ENCODE measurements around the gene SMYD3. TPM values are rescaled to one million over a fixed set of nuclear protein-coding genes. Genes with fewer than 3 reads are reported as not detected.

The SMYD3 gene
- total and polyA plus RNA-seq, 8 donors: 20.4 to 35.1 (median 24.3) TPM

DNA sequence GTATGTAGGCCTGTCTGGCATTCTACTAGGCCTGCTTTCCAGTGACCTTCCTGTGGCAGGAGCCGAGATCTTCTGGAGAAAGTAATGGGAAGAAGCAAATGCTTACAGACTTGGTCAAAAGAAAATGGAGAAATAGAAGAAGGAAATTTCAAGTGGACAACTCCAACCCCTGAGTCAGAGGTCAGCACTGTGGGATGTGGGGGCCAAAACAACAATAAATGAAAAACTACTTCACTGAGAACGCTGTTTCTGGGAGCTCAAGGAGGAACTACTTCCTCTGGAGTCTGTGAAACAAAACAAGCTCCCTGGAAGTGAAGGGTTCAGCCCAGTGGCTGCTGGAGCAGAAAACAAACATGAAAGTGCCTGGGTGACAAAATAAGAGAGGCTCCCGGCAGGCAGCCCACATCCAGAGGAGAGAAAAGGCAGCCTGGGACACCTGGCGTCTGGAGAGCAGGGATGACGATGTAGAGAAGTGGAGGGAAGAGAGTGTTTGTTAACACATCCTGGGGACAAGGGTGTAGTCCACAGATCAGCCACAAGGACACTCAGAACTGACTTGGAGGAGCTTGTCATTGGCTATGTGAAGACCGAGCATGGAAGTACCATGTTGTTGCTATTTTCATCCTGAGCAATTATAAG is 355.2 kb downstream of the SMYD3 start:
- peaks cover 0 to 29% of the 10 kb centered on the region in 2 donors for H3K4me1 ChIP-seq
- no peak overlapping the region for H3K4me3 ChIP-seq
- DNase-seq (no peak), ATAC-seq (peak; percentile 71)
- H3K36me3 ChIP-seq: no peaks in the 10 kb centered on the region
- TF ChIP-seq, protein P1, sequence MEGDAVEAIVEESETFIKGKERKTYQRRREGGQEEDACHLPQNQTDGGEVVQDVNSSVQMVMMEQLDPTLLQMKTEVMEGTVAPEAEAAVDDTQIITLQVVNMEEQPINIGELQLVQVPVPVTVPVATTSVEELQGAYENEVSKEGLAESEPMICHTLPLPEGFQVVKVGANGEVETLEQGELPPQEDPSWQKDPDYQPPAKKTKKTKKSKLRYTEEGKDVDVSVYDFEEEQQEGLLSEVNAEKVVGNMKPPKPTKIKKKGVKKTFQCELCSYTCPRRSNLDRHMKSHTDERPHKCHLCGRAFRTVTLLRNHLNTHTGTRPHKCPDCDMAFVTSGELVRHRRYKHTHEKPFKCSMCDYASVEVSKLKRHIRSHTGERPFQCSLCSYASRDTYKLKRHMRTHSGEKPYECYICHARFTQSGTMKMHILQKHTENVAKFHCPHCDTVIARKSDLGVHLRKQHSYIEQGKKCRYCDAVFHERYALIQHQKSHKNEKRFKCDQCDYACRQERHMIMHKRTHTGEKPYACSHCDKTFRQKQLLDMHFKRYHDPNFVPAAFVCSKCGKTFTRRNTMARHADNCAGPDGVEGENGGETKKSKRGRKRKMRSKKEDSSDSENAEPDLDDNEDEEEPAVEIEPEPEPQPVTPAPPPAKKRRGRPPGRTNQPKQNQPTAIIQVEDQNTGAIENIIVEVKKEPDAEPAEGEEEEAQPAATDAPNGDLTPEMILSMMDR (IDR thresholded peaks at IDR 0.05): no peak
- peak overlapping the region in 1 of 2 donors; percentile 21 for H3K27ac ChIP-seq
- H3K9me3 ChIP-seq: peaks cover 0 to 7% of the 10 kb centered on the region in 2 donors
- H3K27me3 ChIP-seq: no peaks in the 10 kb centered on the region
- intact Hi-C loops (cut with DNase I): no loop called here

DNA sequence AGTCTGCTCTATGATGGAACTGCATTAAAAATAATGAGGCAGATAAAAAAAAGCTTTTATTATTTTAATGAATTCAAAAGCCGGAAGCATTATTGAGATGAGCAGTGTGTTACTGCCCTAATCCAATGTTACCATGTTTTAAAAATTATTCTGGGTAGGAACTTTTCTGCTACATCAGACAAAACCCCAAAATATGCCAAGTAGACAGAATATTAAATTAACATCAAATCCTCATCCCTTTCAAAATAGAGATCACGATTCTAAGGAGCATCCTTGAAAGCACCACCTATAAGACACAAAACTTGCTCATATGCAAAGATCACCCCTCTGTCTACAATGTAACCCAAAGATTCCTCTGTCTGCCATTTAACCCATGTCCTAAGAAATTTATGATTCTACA is 357.5 kb downstream of the SMYD3 start:
- no peak for ATAC-seq
- Histone ChIP-seq H3K4me3 (no peak overlapping the region), H3K4me1 (peaks cover 0 to 14% of the 10 kb centered on the region in 2 donors), H3K36me3 (no peaks in the 10 kb centered on the region), H3K27ac (no peak overlapping the region), H3K27me3 (no peaks in the 10 kb centered on the region), H3K9me3 (peaks cover 0 to 7% of the 10 kb centered on the region in 2 donors)
- intact Hi-C loops (cut with DNase I): no loop called here
- no peak for DNase-seq
- TF ChIP-seq, protein P1 (IDR thresholded peaks at IDR 0.05): no peak

DNA sequence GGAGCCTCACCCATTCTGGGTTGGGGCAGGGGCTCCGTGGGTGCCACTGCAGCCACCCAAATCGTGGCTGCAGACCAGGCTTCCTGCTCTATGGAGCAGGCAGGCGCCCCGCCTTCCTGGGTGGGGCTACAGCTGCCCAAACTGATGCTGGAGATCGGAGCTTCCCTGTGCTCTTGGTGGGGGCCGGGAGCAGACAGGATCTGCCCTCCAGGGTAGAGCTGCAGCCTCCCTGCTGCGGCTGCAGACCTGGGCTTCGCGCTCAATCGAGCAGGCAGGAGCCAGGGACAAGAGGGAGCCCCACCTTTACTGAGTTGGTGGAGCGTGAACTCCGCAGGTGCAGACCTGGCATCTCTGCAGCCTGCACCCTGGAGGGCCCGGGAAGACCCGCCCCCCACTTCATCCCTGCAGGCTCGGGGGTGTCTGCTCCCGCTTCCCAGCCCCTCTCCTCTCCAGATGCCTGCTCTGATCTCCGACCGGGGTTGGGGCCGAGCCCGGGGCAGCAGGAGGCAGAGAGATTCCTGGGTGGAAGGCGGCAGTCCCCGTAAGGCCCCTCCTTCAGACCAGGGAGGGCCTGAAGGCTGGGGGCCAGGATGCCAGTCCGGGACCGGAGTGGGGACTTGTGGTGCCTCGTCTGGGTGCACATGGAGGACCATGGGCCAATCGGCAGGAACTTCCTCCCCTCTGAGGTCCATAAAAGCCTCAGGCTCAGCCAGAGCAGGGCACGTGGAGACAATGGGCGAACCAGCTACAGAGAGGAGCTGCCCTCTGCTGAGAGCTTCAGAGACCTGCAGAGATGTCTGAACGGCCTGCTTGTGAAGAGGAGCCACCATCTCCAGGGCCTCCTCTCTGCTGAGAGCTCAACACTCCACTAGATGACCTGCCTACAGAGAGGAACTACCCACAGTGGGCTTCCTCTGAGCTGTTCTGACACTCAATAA is 359.3 kb downstream of the SMYD3 start:
- Histone ChIP-seq H3K4me3 (no peak overlapping the region), H3K4me1 (peaks cover 0 to 11% of the 10 kb centered on the region in 2 donors), H3K9me3 (peaks cover 0 to 7% of the 10 kb centered on the region in 2 donors), H3K36me3 (no peaks in the 10 kb centered on the region), H3K27ac (no peak overlapping the region), H3K27me3 (no peaks in the 10 kb centered on the region)
- intact Hi-C loops (cut with DNase I): no loop called here
- DNase-seq: peak in 1 of 4 donors; percentile 61
- no peak for ATAC-seq
- TF ChIP-seq, protein P1 (IDR thresholded peaks at IDR 0.05): no peak

DNA sequence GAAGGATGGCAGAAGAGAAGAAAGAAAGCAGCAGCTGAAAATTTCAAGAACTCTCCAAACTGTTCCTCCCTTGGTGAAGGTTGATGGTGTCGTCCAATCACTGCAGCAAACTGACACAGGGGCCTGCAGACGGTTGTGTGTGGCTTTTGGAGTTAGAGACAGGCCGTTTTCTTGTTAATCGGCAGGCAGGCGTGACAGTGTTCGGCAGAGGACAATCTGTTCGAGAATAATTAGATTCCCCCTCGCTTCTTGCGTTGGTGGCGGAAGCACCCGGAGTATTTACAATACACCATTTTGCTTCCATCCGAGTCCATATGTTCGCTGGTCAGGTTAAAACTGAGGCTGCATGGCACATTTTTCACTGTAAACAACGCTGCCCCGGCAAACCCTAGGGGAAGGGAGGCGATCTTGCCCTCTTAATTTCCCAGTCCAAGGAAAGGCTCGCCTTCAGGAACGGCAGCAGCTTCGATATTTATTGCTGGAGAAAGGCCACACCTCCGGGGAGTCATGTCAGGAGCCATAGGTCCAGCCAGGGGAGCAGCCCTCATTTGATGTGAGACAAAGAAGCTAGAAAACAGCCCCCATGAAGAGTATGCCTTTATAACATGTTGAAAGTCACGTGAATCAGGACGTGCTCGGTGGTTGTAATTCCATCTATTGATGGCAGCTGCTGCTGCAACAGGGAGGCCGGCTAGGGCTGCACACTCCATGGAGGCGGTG is 360.1 kb downstream of the SMYD3 start:
- ATAC-seq: no peak
- H3K4me1 ChIP-seq: peaks cover 0 to 3% of the 10 kb centered on the region in 2 donors
- H3K27ac ChIP-seq: no peak overlapping the region
- DNase-seq: no peak
- no peaks in the 10 kb centered on the region for H3K36me3 ChIP-seq
- TF ChIP-seq, protein P1 (IDR thresholded peaks at IDR 0.05): no peak
- no peak overlapping the region for H3K4me3 ChIP-seq
- H3K27me3 ChIP-seq: no peaks in the 10 kb centered on the region
- peaks cover 0 to 7% of the 10 kb centered on the region in 2 donors for H3K9me3 ChIP-seq
- intact Hi-C loops (cut with DNase I): no loop called here
